ENCODE measurements around the gene CABYR. TPM values are rescaled to one million over a fixed set of nuclear protein-coding genes. Genes with fewer than 3 reads are reported as not detected.
A peak's percentile ranks its signal among the peaks of the same experiment; 100 is the strongest.

Gene CABYR
- total RNA-seq, 1 experiment from 2014 or later = 5.4 TPM

DNA sequence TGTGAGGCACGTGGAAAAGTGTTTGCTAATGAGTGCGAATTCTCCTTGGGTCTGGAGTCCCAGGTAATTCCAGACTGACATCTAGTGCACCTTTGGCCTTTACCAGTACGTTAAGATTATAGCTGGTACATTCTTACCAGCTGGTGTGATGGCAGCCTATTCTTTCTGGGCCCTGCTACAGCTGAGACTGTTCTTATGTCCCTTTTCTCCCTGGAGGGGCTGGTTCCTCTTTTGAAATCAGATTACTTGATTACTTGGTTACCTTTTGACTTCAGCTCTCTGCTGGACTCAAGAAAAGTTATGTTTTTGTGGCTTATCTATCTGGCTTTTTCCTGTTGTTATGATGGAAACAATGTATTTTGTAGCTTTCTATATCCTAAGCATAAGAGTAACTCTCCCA lies 14.5 kb downstream of the CABYR start:
- Histone ChIP-seq H2AFZ (ENCODE audit: low read length) (no peak overlapping the region), H3K9me3 (ENCODE audit: low read length) (no peaks in the 10 kb centered on the region), H3K4me1 (ENCODE audit: insufficient read depth, low read length) (no peaks in the 10 kb centered on the region), H3K79me2 (ENCODE audit: low read length) (no peaks in the 10 kb centered on the region), H3K27me3 (ENCODE audit: low read length) (no peaks in the 10 kb centered on the region), H3K36me3 (ENCODE audit: low read depth, low read length) (0 out of 2 replicates have a peak, but pooled peaks cover 5% of the 10 kb centered on the region), H3F3A (ENCODE audit: low read length, unreplicated experiment) (no peaks in the 10 kb centered on the region), H3K27ac (ENCODE audit: low read length) (no peak overlapping the region), H3K4me2 (ENCODE audit: low read length) (no peak overlapping the region), H3K9ac (ENCODE audit: low read length) (no peak overlapping the region), H3K9me2 (replicated peaks; ENCODE audit: low read length) (no peaks in the 10 kb centered on the region), H4K20me1 (ENCODE audit: low read length) (no peaks in the 10 kb centered on the region), H3K4me3 (ENCODE audit: low read length) (no peak overlapping the region)
- intact Hi-C loops (cut with micrococcal nuclease) = no loop called here
- TF ChIP-seq EZH2 (IDR thresholded peaks at IDR 0.05; ENCODE audit: low read length, unreplicated experiment) = no peak
- TF ChIP-seq EZH2phosphoT487 (IDR thresholded peaks at IDR 0.05; ENCODE audit: borderline replicate concordance, low read length) = no peak
- TF ChIP-seq, protein P1, sequence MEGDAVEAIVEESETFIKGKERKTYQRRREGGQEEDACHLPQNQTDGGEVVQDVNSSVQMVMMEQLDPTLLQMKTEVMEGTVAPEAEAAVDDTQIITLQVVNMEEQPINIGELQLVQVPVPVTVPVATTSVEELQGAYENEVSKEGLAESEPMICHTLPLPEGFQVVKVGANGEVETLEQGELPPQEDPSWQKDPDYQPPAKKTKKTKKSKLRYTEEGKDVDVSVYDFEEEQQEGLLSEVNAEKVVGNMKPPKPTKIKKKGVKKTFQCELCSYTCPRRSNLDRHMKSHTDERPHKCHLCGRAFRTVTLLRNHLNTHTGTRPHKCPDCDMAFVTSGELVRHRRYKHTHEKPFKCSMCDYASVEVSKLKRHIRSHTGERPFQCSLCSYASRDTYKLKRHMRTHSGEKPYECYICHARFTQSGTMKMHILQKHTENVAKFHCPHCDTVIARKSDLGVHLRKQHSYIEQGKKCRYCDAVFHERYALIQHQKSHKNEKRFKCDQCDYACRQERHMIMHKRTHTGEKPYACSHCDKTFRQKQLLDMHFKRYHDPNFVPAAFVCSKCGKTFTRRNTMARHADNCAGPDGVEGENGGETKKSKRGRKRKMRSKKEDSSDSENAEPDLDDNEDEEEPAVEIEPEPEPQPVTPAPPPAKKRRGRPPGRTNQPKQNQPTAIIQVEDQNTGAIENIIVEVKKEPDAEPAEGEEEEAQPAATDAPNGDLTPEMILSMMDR (conservative IDR thresholded peaks at IDR 0.05; ENCODE audit: low read depth, low read length) = no peak
- BruUV-seq (replicated peaks) = no TSS peak
- no peak for DNase-seq
- ChIA-PET CTCF (no interaction called here), POLR2A (ENCODE audit: unreplicated experiment) (no interaction called here)
- ATAC-seq = no peak

DNA sequence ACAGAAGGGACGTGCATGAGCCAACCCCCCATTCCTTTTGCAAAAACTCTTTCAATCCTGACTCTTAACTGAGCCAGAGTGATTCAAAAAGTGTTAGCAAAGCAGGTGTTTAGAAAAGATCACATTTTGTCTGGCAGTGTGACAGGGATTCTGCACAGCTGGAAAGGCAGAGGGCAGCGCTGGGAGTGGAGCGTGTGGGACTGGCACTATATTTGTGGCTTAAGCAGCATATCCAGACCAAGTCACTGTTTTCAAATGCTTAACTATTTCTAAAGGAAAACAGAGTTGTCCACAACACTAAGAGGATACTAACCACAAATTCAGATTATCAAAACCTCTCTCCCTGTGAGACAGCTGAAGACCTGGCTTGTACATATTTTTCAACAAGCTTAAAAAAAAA lies 19.0 kb downstream of the CABYR start:
- intact Hi-C loops (cut with micrococcal nuclease) = no loop called here

DNA sequence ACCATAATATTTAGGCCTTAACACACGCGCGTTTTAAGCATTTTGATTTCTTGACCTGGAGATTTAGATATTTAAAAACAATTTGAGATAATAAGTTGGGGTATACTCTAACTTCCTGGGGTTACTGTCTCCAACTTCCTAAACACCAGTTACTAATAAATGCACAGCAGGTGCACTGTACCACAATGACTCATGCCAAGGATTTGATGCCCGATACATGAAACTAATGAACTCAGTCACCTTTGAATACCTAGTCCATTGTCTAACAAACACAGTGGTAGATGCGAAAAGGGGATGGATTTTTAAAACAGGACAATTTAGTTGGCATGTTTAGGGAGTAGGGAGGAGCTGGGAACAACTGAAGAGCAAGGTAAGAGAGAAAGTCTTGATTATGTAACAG lies 21.2 kb downstream of the CABYR start:
- H3K4me3 ChIP-seq (ENCODE audit: low read length) = no peak overlapping the region
- no peaks in the 10 kb centered on the region for H3K79me2 ChIP-seq (ENCODE audit: low read length)
- no peak overlapping the region for H3K9ac ChIP-seq (ENCODE audit: low read length)
- no peaks in the 10 kb centered on the region for H3K4me1 ChIP-seq (ENCODE audit: insufficient read depth, low read length)
- no peaks in the 10 kb centered on the region for H3K27me3 ChIP-seq (ENCODE audit: low read length)
- no peak overlapping the region for H3K4me2 ChIP-seq (ENCODE audit: low read length)
- no peaks in the 10 kb centered on the region for H3F3A ChIP-seq (ENCODE audit: low read length, unreplicated experiment)
- POLR2A ChIA-PET (ENCODE audit: unreplicated experiment) = no interaction called here
- intact Hi-C loops (cut with micrococcal nuclease) = no loop called here
- CTCF ChIA-PET = no interaction called here
- H3K27ac ChIP-seq (ENCODE audit: low read length) = no peak overlapping the region
- DNase-seq = peak; percentile 18
- no peaks in the 10 kb centered on the region for H3K9me2 ChIP-seq (replicated peaks; ENCODE audit: low read length)
- H3K9me3 ChIP-seq (ENCODE audit: low read length) = no peaks in the 10 kb centered on the region
- H3K36me3 ChIP-seq (ENCODE audit: low read depth, low read length) = peaks cover 11% of the 10 kb centered on the region; the same call in 1 of the 2 replicates
- no TSS peak for BruUV-seq (replicated peaks)
- TF ChIP-seq EZH2 (IDR thresholded peaks at IDR 0.05; ENCODE audit: low read length, unreplicated experiment) (no peak), EZH2phosphoT487 (IDR thresholded peaks at IDR 0.05; ENCODE audit: borderline replicate concordance, low read length) (no peak)
- TF ChIP-seq, protein P1 (conservative IDR thresholded peaks at IDR 0.05; ENCODE audit: low read depth, low read length) = no peak
- H2AFZ ChIP-seq (ENCODE audit: low read length) = no peak overlapping the region
- ATAC-seq = no peak
- no peaks in the 10 kb centered on the region for H4K20me1 ChIP-seq (ENCODE audit: low read length)

More for the DNA sequence above, 19.0 kb downstream of the CABYR start:
- H3K4me3 ChIP-seq (ENCODE audit: low read length) = no peak overlapping the region
- TF ChIP-seq, protein P1 (conservative IDR thresholded peaks at IDR 0.05; ENCODE audit: low read depth, low read length) = no peak
- no peak for TF ChIP-seq EZH2 (IDR thresholded peaks at IDR 0.05; ENCODE audit: low read length, unreplicated experiment)
- no peak for TF ChIP-seq EZH2phosphoT487 (IDR thresholded peaks at IDR 0.05; ENCODE audit: borderline replicate concordance, low read length)
- peaks cover 8% of the 10 kb centered on the region; the same call in 1 of the 2 replicates for H3K36me3 ChIP-seq (ENCODE audit: low read depth, low read length)
- DNase-seq = no peak
- no peak overlapping the region for H3K27ac ChIP-seq (ENCODE audit: low read length)
- H3K27me3 ChIP-seq (ENCODE audit: low read length) = no peaks in the 10 kb centered on the region
- H2AFZ ChIP-seq (ENCODE audit: low read length) = no peak overlapping the region
- H3K4me1 ChIP-seq (ENCODE audit: insufficient read depth, low read length) = no peaks in the 10 kb centered on the region
- no TSS peak for BruUV-seq (replicated peaks)
- H3K4me2 ChIP-seq (ENCODE audit: low read length) = no peak overlapping the region
- no peak overlapping the region for H3K9ac ChIP-seq (ENCODE audit: low read length)
- no peaks in the 10 kb centered on the region for H3F3A ChIP-seq (ENCODE audit: low read length, unreplicated experiment)
- H4K20me1 ChIP-seq (ENCODE audit: low read length) = no peaks in the 10 kb centered on the region
- H3K79me2 ChIP-seq (ENCODE audit: low read length) = no peaks in the 10 kb centered on the region
- no peak for ATAC-seq
- no peaks in the 10 kb centered on the region for H3K9me2 ChIP-seq (replicated peaks; ENCODE audit: low read length)
- POLR2A ChIA-PET (ENCODE audit: unreplicated experiment) = interaction anchor here (0.6 kb wide), 1 partner anchor 74 kb away, joined by 8 read pairs; no protein-coding TSS in a partner anchor
- CTCF ChIA-PET = no interaction called here
- no peaks in the 10 kb centered on the region for H3K9me3 ChIP-seq (ENCODE audit: low read length)

All from PC-3 (cell line).